MM.1S (cell line): Measurements from ENCODE around the gene UBQLN1.

ENCODE experiments used
- CTCF ChIP-seq: fragments of 300-600 bp; sonication (generic); IDR thresholded peaks from 2 replicates; pipeline ENCODE4 v1.5.1; 2016; ENCODE audit warnings: antibody characterized with exemption, low read length, mixed read lengths
- EZH2 ChIP-seq: fragments of 300-600 bp; sonication (generic); optimal IDR thresholded peaks from 2 replicates; pipeline ENCODE3; 2017; ENCODE audit warnings: low read depth, mild to moderate bottlenecking, antibody characterized with exemption, low read length, mixed read lengths
- EZH2phosphoT487 ChIP-seq: fragments of 300-600 bp; sonication (generic); IDR thresholded peaks from 2 replicates; pipeline ENCODE4 v1.6.1; 2018; ENCODE audit warnings: antibody characterized with exemption, low read length

GRCh38 chr9:83622433-83622938 lies 85.3 kb downstream of the UBQLN1 start:
- no peak for TF ChIP-seq CTCF
- no peak for TF ChIP-seq EZH2
- no peak for TF ChIP-seq EZH2phosphoT487
